ENCODE measurements around the gene FREM2.

DNA sequence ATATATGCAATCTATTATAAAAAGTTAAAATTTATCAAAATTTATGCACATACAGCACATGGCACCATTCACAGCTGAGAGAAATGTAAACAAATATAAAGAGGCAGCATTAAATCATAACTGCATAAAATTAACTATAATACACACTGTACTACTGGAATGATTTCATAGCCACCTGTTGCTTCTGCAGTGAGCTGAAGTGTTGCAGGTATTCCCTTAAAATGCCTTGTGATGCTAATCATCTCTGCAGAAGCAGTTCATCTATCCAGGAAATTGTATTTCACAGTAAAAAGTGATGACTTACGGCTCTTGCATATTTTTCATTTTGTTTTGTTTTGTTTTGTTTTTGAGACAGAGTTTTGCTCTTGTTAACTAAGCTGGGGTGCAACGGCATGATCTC is 221.7 kb downstream of the FREM2 start:
- TF ChIP-seq, protein P1, sequence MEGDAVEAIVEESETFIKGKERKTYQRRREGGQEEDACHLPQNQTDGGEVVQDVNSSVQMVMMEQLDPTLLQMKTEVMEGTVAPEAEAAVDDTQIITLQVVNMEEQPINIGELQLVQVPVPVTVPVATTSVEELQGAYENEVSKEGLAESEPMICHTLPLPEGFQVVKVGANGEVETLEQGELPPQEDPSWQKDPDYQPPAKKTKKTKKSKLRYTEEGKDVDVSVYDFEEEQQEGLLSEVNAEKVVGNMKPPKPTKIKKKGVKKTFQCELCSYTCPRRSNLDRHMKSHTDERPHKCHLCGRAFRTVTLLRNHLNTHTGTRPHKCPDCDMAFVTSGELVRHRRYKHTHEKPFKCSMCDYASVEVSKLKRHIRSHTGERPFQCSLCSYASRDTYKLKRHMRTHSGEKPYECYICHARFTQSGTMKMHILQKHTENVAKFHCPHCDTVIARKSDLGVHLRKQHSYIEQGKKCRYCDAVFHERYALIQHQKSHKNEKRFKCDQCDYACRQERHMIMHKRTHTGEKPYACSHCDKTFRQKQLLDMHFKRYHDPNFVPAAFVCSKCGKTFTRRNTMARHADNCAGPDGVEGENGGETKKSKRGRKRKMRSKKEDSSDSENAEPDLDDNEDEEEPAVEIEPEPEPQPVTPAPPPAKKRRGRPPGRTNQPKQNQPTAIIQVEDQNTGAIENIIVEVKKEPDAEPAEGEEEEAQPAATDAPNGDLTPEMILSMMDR (IDR thresholded peaks at IDR 0.05; ENCODE audit: insufficient read depth, low read length, poor library complexity, severe bottlenecking) = no peak
- no peak for TF ChIP-seq EZH2phosphoT487 (conservative IDR thresholded peaks at IDR 0.05; ENCODE audit: low read length)
